ENCODE measurements around the gene POLDIP2. TPM values are rescaled to one million over a fixed set of nuclear protein-coding genes. Genes with fewer than 3 reads are reported as not detected.
"Not testable (repeated sequence)": the region's sequence is repeated elsewhere in the genome, so short reads cannot be mapped to it uniquely, and the experiment has no call there.

The POLDIP2 gene
- total RNA-seq, 1 donor from 2014 or later, result 68.6 TPM

DNA sequence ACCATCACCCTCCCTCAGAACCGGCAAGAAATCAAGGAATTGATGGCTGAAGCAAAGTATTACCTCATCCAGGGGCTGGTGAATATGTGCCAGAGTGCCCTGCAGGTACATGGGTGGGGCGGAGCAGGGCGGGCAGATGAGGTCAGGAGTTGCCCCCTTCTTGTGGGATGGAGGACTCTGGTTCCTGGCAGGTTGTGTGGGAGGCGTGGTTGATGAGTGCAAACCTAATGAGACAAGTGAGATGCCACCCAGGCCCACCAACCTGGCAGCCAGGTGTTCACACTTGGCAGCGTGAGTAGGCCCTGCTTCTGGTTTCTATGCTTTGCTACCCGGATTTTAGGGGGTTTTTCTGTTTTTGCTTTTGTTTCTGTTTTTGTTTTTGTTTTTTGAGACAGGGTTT, 17.0 kb downstream of the POLDIP2 start:
- H3K4me1 Mint-ChIP-seq (ENCODE audit: low read depth), result peaks cover 10% of the 10 kb centered on the region
- no peak overlapping the region for H3K27ac Mint-ChIP-seq
- no peaks in the 10 kb centered on the region for H3K9me3 Mint-ChIP-seq (ENCODE audit: low read depth)
- no peak for DNase-seq (ENCODE audit: low spot score, unreplicated experiment)
- H3K36me3 Mint-ChIP-seq (ENCODE audit: insufficient read depth), result peaks cover 3% of the 10 kb centered on the region
- no peak overlapping the region for H3K4me3 Mint-ChIP-seq (ENCODE audit: low read depth)
- TF ChIP-seq, protein P1, sequence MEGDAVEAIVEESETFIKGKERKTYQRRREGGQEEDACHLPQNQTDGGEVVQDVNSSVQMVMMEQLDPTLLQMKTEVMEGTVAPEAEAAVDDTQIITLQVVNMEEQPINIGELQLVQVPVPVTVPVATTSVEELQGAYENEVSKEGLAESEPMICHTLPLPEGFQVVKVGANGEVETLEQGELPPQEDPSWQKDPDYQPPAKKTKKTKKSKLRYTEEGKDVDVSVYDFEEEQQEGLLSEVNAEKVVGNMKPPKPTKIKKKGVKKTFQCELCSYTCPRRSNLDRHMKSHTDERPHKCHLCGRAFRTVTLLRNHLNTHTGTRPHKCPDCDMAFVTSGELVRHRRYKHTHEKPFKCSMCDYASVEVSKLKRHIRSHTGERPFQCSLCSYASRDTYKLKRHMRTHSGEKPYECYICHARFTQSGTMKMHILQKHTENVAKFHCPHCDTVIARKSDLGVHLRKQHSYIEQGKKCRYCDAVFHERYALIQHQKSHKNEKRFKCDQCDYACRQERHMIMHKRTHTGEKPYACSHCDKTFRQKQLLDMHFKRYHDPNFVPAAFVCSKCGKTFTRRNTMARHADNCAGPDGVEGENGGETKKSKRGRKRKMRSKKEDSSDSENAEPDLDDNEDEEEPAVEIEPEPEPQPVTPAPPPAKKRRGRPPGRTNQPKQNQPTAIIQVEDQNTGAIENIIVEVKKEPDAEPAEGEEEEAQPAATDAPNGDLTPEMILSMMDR (IDR thresholded peaks at IDR 0.05; ENCODE audit: unreplicated experiment), result no peak
- H3K27me3 Mint-ChIP-seq, result no peaks in the 10 kb centered on the region

DNA sequence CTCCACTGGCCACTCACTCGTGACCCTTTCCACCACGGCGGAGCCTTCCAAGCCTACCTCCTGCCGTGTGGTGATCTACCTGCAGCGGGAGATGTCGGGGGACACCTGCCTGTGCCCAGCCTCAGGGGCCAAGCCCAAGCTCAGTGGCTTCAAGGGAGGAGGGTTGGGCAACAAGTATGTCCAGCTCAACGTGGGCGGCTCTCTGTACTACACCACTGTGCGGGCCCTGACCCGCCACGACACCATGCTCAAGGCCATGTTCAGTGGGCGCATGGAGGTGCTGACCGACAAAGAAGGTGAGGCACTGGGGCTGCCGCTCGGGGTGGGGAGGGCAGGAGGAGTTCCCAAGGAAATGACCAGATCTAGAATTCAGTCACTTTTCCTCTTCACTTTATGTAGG, 17.9 kb downstream of the POLDIP2 start:
- Mint-ChIP-seq H3K27me3 (no peaks in the 10 kb centered on the region), H3K4me3 (ENCODE audit: low read depth) (no peak overlapping the region), H3K27ac (no peak overlapping the region), H3K9me3 (ENCODE audit: low read depth) (no peaks in the 10 kb centered on the region), H3K36me3 (ENCODE audit: insufficient read depth) (peaks cover 3% of the 10 kb centered on the region), H3K4me1 (ENCODE audit: low read depth) (peaks cover 17% of the 10 kb centered on the region)
- TF ChIP-seq, protein P1 (IDR thresholded peaks at IDR 0.05; ENCODE audit: unreplicated experiment), result no peak
- no peak for DNase-seq (ENCODE audit: low spot score, unreplicated experiment)

DNA sequence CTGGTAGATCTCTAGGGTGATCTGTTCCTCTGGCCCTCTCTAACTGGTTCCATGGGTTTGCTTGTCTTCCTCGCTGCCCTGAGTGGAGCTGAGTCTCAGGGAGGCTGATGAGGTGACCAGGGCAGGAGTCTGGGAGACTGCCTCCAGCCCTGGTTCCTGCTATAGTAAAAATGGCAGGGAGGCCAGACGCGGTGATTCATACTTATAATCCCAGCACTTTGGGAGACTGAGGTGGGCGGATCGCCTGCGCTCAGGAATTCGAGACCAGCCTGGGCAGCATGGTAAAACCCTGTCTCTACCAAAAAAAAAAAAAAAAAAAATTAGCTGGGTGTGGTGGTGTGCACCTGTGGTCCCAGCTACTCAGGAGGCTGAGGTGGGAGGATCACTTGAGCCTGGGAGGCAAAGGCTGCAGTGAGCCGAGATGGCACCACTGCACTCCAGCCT, 18.5 kb downstream of the POLDIP2 start:
- peaks cover 23% of the 10 kb centered on the region for H3K4me1 Mint-ChIP-seq (ENCODE audit: low read depth)
- H3K9me3 Mint-ChIP-seq (ENCODE audit: low read depth); H3K27ac Mint-ChIP-seq; DNase-seq (ENCODE audit: low spot score, unreplicated experiment); H3K4me3 Mint-ChIP-seq (ENCODE audit: low read depth); H3K36me3 Mint-ChIP-seq (ENCODE audit: insufficient read depth); H3K27me3 Mint-ChIP-seq: not testable (repeated sequence)

DNA sequence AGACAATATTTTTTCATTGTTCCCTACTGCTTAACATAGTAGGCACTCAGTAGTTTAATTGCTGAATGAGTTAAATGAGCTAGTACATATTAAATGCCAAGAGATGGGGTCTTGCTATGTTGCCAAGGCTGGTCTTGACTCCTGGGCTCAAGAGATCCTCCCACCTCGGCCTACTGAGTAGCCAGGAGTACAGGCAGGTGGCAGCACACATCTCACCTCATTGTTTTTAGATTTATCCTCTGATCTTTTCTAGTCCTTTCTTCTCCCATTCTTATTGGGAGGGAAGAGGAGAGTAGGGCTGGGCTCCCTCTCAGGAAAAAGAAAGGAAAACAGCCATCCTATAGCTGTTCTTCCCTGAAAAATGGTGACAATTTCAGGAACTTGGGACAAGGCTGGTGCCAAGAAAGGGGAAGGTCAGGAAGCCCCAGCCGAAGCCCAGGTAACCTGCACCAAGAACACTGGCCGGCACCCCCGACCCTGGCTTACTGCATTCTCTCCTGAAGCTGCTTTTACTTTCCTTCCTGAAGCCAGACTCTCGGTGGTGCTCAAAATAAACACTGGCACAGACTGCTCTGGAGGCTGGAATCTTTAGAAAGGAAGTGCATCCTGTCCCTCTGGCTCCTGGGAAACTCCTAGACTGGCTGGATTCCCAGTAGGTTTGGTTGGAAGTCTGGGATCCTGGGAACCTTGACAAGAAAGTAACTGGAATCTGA, 19.1 kb downstream of the POLDIP2 start:
- TF ChIP-seq, protein P1 (IDR thresholded peaks at IDR 0.05; ENCODE audit: unreplicated experiment), result no peak
- H3K36me3 Mint-ChIP-seq (ENCODE audit: insufficient read depth), result peaks cover 3% of the 10 kb centered on the region
- H3K27me3 Mint-ChIP-seq, result no peaks in the 10 kb centered on the region
- H3K27ac Mint-ChIP-seq, result peak overlapping the region; percentile 15
- no peak for DNase-seq (ENCODE audit: low spot score, unreplicated experiment)
- peaks cover 24% of the 10 kb centered on the region for H3K4me1 Mint-ChIP-seq (ENCODE audit: low read depth)
- H3K9me3 Mint-ChIP-seq (ENCODE audit: low read depth), result no peaks in the 10 kb centered on the region
- H3K4me3 Mint-ChIP-seq (ENCODE audit: low read depth), result no peak overlapping the region

DNA sequence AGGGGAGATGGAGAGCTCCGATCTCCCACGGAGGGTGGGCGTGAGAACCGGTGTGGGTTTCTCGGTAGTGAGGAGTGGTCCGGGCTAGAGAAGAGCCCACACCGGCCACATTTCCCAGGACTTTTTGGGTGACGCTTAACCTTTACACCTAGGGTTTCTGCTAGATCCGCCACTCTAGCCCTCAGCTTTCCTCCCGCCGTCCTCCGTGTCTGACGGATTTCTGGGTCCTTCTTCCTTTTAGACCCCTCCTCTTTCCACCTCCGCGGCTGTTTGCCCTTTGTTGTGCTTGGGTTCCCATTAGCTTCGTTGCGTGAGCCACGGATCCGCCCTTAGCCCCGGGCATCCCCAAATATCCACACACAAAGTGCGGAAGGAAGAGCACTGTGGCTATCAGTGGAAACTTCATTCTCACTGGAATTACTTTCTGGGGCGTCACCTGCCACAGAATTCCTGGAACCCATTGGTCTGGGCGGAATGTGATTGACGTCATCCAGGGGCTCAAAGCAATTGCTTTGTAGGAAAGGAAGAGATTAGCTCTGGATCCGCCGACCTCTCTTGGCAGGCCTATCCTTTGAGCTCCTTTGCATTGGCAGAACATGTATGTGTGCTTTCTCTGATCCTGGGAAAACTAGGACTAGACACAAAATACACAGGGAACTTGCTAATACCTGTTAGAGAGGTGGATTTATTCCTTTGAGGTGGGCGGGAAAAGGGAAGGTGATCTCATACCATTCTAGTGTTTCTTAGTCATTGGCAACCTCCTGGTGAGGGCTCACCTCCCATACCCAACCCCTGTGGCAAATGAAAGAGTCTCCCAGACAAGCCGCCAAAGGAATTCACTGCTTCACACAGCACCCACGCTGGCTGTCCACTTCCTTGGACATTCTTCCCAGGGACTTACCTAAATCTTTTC, 21.1 kb downstream of the POLDIP2 start:
- Mint-ChIP-seq H3K4me1 (ENCODE audit: low read depth) (peaks cover 24% of the 10 kb centered on the region), H3K27ac (peak overlapping the region; percentile 100), H3K27me3 (no peaks in the 10 kb centered on the region), H3K4me3 (ENCODE audit: low read depth) (peak overlapping the region; percentile 95), H3K9me3 (ENCODE audit: low read depth) (no peaks in the 10 kb centered on the region), H3K36me3 (ENCODE audit: insufficient read depth) (no peaks in the 10 kb centered on the region)
- TF ChIP-seq, protein P1 (IDR thresholded peaks at IDR 0.05; ENCODE audit: unreplicated experiment), result no peak
- DNase-seq (ENCODE audit: low spot score, unreplicated experiment), result peak; percentile 37

All from progenitor cell of endocrine pancreas (in vitro differentiated cells).